HepG2 (cell line): Measurements from ENCODE around the gene MRPL10. TPM values are rescaled to one million over a fixed set of nuclear protein-coding genes. Genes with fewer than 3 reads are reported as not detected.

Experiments
- ASH2L ChIP-seq: fragments of 300-600, 200-600 bp; sonication (generic); IDR thresholded peaks from 2 replicates; pipeline ENCODE4 v1.7.0; 2017; ENCODE audit warnings: low read depth, mild to moderate bottlenecking, moderate library complexity, mixed read lengths, low read length; ENCODE audit not compliant: insufficient read length
- BCL3 ChIP-seq: sonication (generic); formaldehyde crosslinking; IDR thresholded peaks from 2 replicates; pipeline ENCODE4 v1.5.1; 2020; ENCODE audit warnings: mild to moderate bottlenecking, missing genetic modification reagents, moderate library complexity
- CEBPG ChIP-seq: IDR thresholded peaks from 2 replicates; pipeline ENCODE4 v1.6.1; 2016
- DMAP1 ChIP-seq: IDR thresholded peaks from 2 replicates; pipeline ENCODE4 v1.6.1; 2016
- EP300 ChIP-seq, 3 experiments: sonication (generic) in 1 of 3; formaldehyde crosslinking in 1 of 3; IDR thresholded peaks; 2 replicates each; pipeline versions ENCODE4 v1.5.1 to v1.6.1; 2011 to 2020; ENCODE audit warnings: low read depth in 2 of 3, low read length in 2 of 3, borderline replicate concordance in 1 of 3, improper control_type of control experiment in 1 of 3, mild to moderate bottlenecking in 1 of 3, missing genetic modification reagents in 1 of 3, moderate library complexity in 1 of 3
- FOXO1 ChIP-seq: sonication (generic); formaldehyde crosslinking; IDR thresholded peaks from 2 replicates; pipeline ENCODE4 v1.4.0; 2020; ENCODE audit warnings: missing genetic modification reagents
- GATAD1 ChIP-seq: IDR thresholded peaks from 2 replicates; pipeline ENCODE4 v1.6.1; 2016; ENCODE audit warnings: missing genetic modification reagents, missing compliant biosample characterization
- HDAC2 ChIP-seq: sonication (generic); formaldehyde crosslinking; IDR thresholded peaks from 2 replicates; pipeline ENCODE4 v1.4.0; 2020; ENCODE audit warnings: missing genetic modification reagents
- HNF4A ChIP-seq: sonication (generic); formaldehyde crosslinking; IDR thresholded peaks from 2 replicates; pipeline ENCODE4 v1.4.0; 2020; ENCODE audit warnings: missing genetic modification reagents
- HNRNPUL1 ChIP-seq: fragments of 200-400 bp; formaldehyde crosslinking; IDR thresholded peaks from 2 replicates; pipeline ENCODE4 v1.6.1; 2017; ENCODE audit warnings: low read depth, mild to moderate bottlenecking, low read length, moderate library complexity
- NFIB ChIP-seq: sonication (generic); formaldehyde crosslinking; IDR thresholded peaks from 2 replicates; pipeline ENCODE4 v1.9.0; 2021; ENCODE audit warnings: missing genetic modification reagents, mild to moderate bottlenecking, borderline replicate concordance
- NFIC ChIP-seq: IDR thresholded peaks from 2 replicates; pipeline ENCODE4 v1.6.1; 2012; ENCODE audit warnings: mild to moderate bottlenecking, low read length, inconsistent platforms
- NONO ChIP-seq, 2 experiments: fragments of 450-650 bp in 1 of 2; sonication (generic) in 1 of 2; formaldehyde crosslinking in 1 of 2; IDR thresholded peaks in 1 of 2; conservative IDR thresholded peaks in 1 of 2; 2 replicates each; pipeline versions ENCODE4 v1.6.1 to v1.8.0; 2017 to 2022; ENCODE audit warnings: mild to moderate bottlenecking in 1 of 2, missing genetic modification reagents in 1 of 2, moderate library complexity in 1 of 2
- YY1 ChIP-seq: IDR thresholded peaks from 2 replicates; pipeline ENCODE4 v1.6.1; 2011; ENCODE audit warnings: low read length, low read depth, moderate library complexity, mild to moderate bottlenecking; ENCODE audit not compliant: insufficient read depth, insufficient replicate concordance
- ZBTB42 ChIP-seq: sonication (generic); formaldehyde crosslinking; IDR thresholded peaks from 2 replicates; pipeline ENCODE4 v1.5.0; 2020; ENCODE audit warnings: mild to moderate bottlenecking, missing genetic modification reagents
- ZBTB8A ChIP-seq: sonication (generic); formaldehyde crosslinking; IDR thresholded peaks from 2 replicates; pipeline ENCODE4 v1.4.0; 2020; ENCODE audit warnings: mild to moderate bottlenecking, low read depth, missing genetic modification reagents, borderline replicate concordance
- ZFY ChIP-seq: sonication (generic); formaldehyde crosslinking; IDR thresholded peaks from 2 replicates; pipeline ENCODE4 v1.4.0; 2020; ENCODE audit warnings: missing genetic modification reagents
- ZNF124 ChIP-seq: sonication (generic); formaldehyde crosslinking; IDR thresholded peaks from 2 replicates; pipeline ENCODE4 v1.4.0; 2020; ENCODE audit warnings: missing genetic modification reagents
- ZNF138 ChIP-seq: sonication (generic); formaldehyde crosslinking; IDR thresholded peaks from 2 replicates; pipeline ENCODE4 v1.5.0; 2020; ENCODE audit warnings: mild to moderate bottlenecking, low read depth, missing genetic modification reagents
- ZNF224 ChIP-seq: sonication (generic); formaldehyde crosslinking; IDR thresholded peaks from 2 replicates; pipeline ENCODE4 v1.5.0; 2020; ENCODE audit warnings: mild to moderate bottlenecking, missing genetic modification reagents
- ZNF549 ChIP-seq: sonication (generic); formaldehyde crosslinking; IDR thresholded peaks from 2 replicates; pipeline ENCODE4 v1.5.0; 2020; ENCODE audit warnings: missing genetic modification reagents
- ZNF616 ChIP-seq: sonication (generic); formaldehyde crosslinking; IDR thresholded peaks from 2 replicates; pipeline ENCODE4 v1.5.0; 2020; ENCODE audit warnings: low read depth, mild to moderate bottlenecking, missing genetic modification reagents
- ZNF777 ChIP-seq: sonication (generic); formaldehyde crosslinking; IDR thresholded peaks from 2 replicates; pipeline ENCODE4 v1.4.0; 2020; ENCODE audit warnings: missing genetic modification reagents
- polyA plus RNA-seq, 8 experiments: library from polyadenylated mRNA; depleted of rRNA in 3 of 8; stranded (reverse) in 7 of 8; unstranded in 1 of 8; fragments of >200 nt; fragmentation: Illumina TruSeq in 4 of 8; extraction: Trizol in 4 of 8; gene quantifications; 2 replicates each; pipeline versions ENCODE4 v1.2.1 to v1.2.3, GENCODE V29; 2011 to 2016; ENCODE audit warnings: low read depth in 4 of 8, missing spikeins in 1 of 8, mixed read lengths in 1 of 8; ENCODE audit not compliant: insufficient read depth in 1 of 8
- total RNA-seq, 5 experiments: library from RNA; depleted of rRNA; stranded (reverse); fragments of >200 nt; fragmentation: Illumina TruSeq; extraction: Trizol; gene quantifications; 2 replicates each; pipeline ENCODE4 v1.2.3, GENCODE V29; 2016; ENCODE audit warnings: low read depth in 1 of 5
- TF ChIP-seq, protein P1 (sequence below): sonication (generic); formaldehyde crosslinking; IDR thresholded peaks from 2 replicates; pipeline ENCODE4 v1.4.0; 2020; ENCODE audit warnings: missing genetic modification reagents, borderline replicate concordance
- TF ChIP-seq, protein P2 (sequence below): sonication (generic); formaldehyde crosslinking; IDR thresholded peaks from 2 replicates; pipeline ENCODE4 v1.9.0; 2022; ENCODE audit warnings: low read depth, missing genetic modification reagents

MRPL10 gene
- total and polyA plus RNA-seq, 2 of the 13 experiments (the other 11 are each of a cell fraction or from before 2014, with no cell fraction given): 56.7 to 149 TPM

DNA sequence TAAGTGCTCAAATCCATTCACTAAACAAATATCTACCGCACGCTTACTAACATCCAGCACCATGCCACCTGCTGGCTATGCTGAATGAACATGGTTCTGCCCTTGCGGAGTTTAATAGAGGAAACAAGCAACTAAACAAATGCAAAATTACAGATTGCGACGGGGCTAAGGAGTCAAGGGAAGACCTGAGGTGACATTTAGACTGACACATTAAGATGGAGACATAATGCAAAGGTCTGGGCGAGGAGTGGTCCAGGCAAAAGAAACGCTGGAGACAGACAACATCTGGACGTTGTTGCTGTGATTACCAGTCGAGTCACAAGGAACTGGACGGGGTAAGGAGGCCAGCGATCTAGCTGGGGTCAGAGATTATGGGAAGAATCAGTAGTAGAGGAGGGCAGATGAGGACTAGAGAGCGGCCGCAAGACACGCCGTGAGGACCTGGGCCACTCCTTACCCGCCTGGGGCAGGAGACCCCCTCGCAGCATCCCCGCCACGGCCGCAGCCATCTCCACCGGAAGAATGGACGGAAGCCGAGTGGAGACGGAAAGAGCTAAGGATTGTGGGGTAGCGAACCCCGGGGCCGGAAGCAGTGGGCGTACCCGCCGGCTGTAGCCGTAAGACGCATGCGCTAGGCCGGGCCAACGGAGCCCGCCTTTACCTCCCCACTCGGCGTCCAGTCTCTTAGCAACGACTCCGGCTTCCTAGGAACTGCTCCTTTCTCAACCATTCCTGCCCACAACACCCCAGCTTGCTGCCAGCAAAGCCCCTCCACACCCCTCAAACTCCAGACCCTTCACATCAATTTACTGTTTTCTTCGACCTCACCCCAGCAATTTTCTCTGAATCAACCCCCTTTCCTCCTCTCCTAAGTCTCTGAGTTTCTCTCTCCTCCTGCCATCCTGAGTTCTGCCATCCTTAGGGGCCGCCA lies at the start of gene MRPL10, which contains the start of gene LRRC46 (continued):
- TF ChIP-seq BCL3 (CRISPR knock-in tag): peak; percentile 75
- TF ChIP-seq, protein P1, sequence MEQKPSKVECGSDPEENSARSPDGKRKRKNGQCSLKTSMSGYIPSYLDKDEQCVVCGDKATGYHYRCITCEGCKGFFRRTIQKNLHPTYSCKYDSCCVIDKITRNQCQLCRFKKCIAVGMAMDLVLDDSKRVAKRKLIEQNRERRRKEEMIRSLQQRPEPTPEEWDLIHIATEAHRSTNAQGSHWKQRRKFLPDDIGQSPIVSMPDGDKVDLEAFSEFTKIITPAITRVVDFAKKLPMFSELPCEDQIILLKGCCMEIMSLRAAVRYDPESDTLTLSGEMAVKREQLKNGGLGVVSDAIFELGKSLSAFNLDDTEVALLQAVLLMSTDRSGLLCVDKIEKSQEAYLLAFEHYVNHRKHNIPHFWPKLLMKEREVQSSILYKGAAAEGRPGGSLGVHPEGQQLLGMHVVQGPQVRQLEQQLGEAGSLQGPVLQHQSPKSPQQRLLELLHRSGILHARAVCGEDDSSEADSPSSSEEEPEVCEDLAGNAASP (CRISPR knock-in tag): 0 out of 2 replicates have a peak, but pooled peaks have one; percentile 14
- TF ChIP-seq, protein P2, sequence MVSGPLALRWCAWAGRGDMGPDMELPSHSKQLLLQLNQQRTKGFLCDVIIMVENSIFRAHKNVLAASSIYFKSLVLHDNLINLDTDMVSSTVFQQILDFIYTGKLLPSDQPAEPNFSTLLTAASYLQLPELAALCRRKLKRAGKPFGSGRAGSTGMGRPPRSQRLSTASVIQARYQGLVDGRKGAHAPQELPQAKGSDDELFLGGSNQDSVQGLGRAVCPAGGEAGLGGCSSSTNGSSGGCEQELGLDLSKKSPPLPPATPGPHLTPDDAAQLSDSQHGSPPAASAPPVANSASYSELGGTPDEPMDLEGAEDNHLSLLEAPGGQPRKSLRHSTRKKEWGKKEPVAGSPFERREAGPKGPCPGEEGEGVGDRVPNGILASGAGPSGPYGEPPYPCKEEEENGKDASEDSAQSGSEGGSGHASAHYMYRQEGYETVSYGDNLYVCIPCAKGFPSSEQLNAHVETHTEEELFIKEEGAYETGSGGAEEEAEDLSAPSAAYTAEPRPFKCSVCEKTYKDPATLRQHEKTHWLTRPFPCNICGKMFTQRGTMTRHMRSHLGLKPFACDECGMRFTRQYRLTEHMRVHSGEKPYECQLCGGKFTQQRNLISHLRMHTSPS: no peak; the same call in 1 of the 2 replicates
- 0 out of 2 replicates have a peak, but pooled peaks have one; percentile 52 for TF ChIP-seq ZNF124 (CRISPR knock-in tag)
- TF ChIP-seq NONO (IDR thresholded peaks at IDR 0.05): no peak
- peak; percentile 72; the same call in 1 of the 2 replicates for TF ChIP-seq NONO (CRISPR knock-in tag; conservative IDR thresholded peaks at IDR 0.05)
- peak; percentile 87; the same call in 1 of the 2 replicates for TF ChIP-seq ZNF616 (CRISPR knock-in tag)
- no peak for TF ChIP-seq HNRNPUL1
- peak; percentile 88 for TF ChIP-seq HDAC2
- no peak; the same call in 1 of the 2 replicates for TF ChIP-seq ZBTB8A
- TF ChIP-seq ZNF777 (CRISPR knock-in tag): peak; percentile 63
- peak; percentile 95 for TF ChIP-seq ASH2L
- no peak for TF ChIP-seq NFIC
- no peak for TF ChIP-seq CEBPG (CRISPR knock-in tag)
- TF ChIP-seq YY1: peak; percentile 94
- TF ChIP-seq NFIB (CRISPR knock-in tag): no peak
- TF ChIP-seq FOXO1: peak; percentile 74; the same call in 1 of the 2 replicates
- peak; percentile 90 for TF ChIP-seq DMAP1 (CRISPR knock-in tag)
- no peak for TF ChIP-seq ZNF138 (CRISPR knock-in tag)
- TF ChIP-seq ZBTB42 (CRISPR knock-in tag): peak; percentile 97
- TF ChIP-seq EP300 (IDR thresholded peaks at IDR 0.05; ENCODE audit: low read depth in 2 of 2, low read length in 2 of 2): peak in 1 of 2 experiments; percentile 24; a peak in 1 of 4 replicates
- peak; percentile 73; the same call in 1 of the 2 replicates for TF ChIP-seq EP300 (CRISPR knock-in tag; IDR thresholded peaks at IDR 0.05; ENCODE audit: borderline replicate concordance)
- TF ChIP-seq ZFY: peak; percentile 80
- TF ChIP-seq HNF4A (CRISPR knock-in tag): no peak
- TF ChIP-seq GATAD1 (CRISPR knock-in tag): peak; percentile 99
- peak; percentile 80; the same call in 1 of the 2 replicates for TF ChIP-seq ZNF224
- TF ChIP-seq ZNF549 (CRISPR knock-in tag): no peak
